ENCODE measurements around the gene LILRB1.

GRCh38 chr19:54630782-54631181 is 498 bp downstream of the LILRB1 start:
- TF ChIP-seq CTCF (IDR thresholded peaks at IDR 0.05) (no peak), POLR2A (IDR thresholded peaks at IDR 0.05) (no peak), POLR2AphosphoS5 (IDR thresholded peaks at IDR 0.05; ENCODE audit: insufficient read depth in 1 of 2, low read depth in 1 of 2) (no peak)

Measured in vagina (tissue), 2 donors.